GM18505 (cell line): ENCODE data around the gene SORCS2.

Experiments used
- ATAC-seq: cut with Tn5 transposase; IDR thresholded peaks from one replicate; pipeline ENCODE4 v1.9.1; 2021; ENCODE audit not compliant: unreplicated experiment
- POLR2A ChIP-seq: IDR thresholded peaks from 4 replicates; pipeline ENCODE4 v1.6.1; 2011; ENCODE audit warnings: borderline replicate concordance; ENCODE audit not compliant: insufficient read depth, insufficient read length; ENCODE audit errors: extremely low read depth

The SORCS2 gene

GRCh38 chr4:7470111-7470510 lies 277.8 kb downstream of the SORCS2 start:
- no peak for ATAC-seq
- TF ChIP-seq POLR2A = no peak

GRCh38 chr4:7470522-7471128 lies 278.3 kb downstream of the SORCS2 start:
- no peak for ATAC-seq
- TF ChIP-seq POLR2A = no peak

- TF ChIP-seq POLR2A = no peak
- ATAC-seq = no peak
These were observed 280.2 kb downstream of the SORCS2 start for GRCh38 chr4:7472442-7473013.

- no peak for ATAC-seq
- TF ChIP-seq POLR2A = no peak
These were observed 280.7 kb downstream of the SORCS2 start for GRCh38 chr4:7473081-7473480.

GRCh38 chr4:7474320-7474719 lies 282.0 kb downstream of the SORCS2 start:
- no peak for TF ChIP-seq POLR2A
- no peak for ATAC-seq

GRCh38 chr4:7475207-7475606 lies 282.9 kb downstream of the SORCS2 start:
- TF ChIP-seq POLR2A = no peak
- ATAC-seq = no peak

- no peak for ATAC-seq
- TF ChIP-seq POLR2A = no peak
These were observed 284.5 kb downstream of the SORCS2 start for GRCh38 chr4:7476820-7477219.

- no peak for ATAC-seq
- no peak for TF ChIP-seq POLR2A
These were observed 285.4 kb downstream of the SORCS2 start for GRCh38 chr4:7477695-7478094.

- no peak for TF ChIP-seq POLR2A
- ATAC-seq = no peak
These were observed 286.3 kb downstream of the SORCS2 start for GRCh38 chr4:7478665-7479064.

GRCh38 chr4:7480423-7480822 lies 288.1 kb downstream of the SORCS2 start:
- ATAC-seq = no peak
- TF ChIP-seq POLR2A = no peak

GRCh38 chr4:7481227-7481626 lies 288.9 kb downstream of the SORCS2 start:
- ATAC-seq = no peak
- no peak for TF ChIP-seq POLR2A

GRCh38 chr4:7485096-7485495 lies 292.8 kb downstream of the SORCS2 start:
- no peak for ATAC-seq
- TF ChIP-seq POLR2A = no peak

GRCh38 chr4:7486101-7486500 lies 293.8 kb downstream of the SORCS2 start:
- no peak for ATAC-seq
- no peak for TF ChIP-seq POLR2A

- TF ChIP-seq POLR2A = no peak
- no peak for ATAC-seq
These were observed 295.2 kb downstream of the SORCS2 start for GRCh38 chr4:7487502-7487901.
